ENCODE measurements around the gene OPCML. TPM values are rescaled to one million over a fixed set of nuclear protein-coding genes. Genes with fewer than 3 reads are reported as not detected.

OPCML gene
- polyA plus RNA-seq, 3 donors: not detected

DNA sequence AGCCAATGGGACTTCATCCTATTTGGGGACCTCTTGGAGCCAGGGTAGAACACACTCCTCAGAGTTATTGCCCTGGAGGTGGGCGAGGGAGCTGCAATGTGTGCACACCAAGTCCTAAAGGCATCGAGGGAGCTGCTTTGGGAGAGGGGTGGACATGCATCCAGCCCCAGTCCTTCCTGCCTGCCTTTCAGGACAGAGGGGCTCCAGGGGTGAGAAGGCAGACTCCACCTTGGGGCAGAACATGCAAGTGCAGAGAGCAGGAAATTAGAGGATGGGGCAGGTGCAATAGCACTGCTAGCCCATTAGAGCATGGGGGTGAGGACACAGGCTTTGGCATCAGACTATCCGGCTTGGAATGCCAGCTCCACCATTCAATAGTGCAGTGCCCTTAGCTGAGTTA is 288.5 kb downstream of the OPCML start:
- H3K9ac ChIP-seq (ENCODE audit: insufficient read depth, low read length, poor library complexity, severe bottlenecking): no peak overlapping the region
- no peak overlapping the region for H3K27ac ChIP-seq (ENCODE audit: low read depth in 1 of 2, low read length in 2 of 2)
- TF ChIP-seq, protein P1, sequence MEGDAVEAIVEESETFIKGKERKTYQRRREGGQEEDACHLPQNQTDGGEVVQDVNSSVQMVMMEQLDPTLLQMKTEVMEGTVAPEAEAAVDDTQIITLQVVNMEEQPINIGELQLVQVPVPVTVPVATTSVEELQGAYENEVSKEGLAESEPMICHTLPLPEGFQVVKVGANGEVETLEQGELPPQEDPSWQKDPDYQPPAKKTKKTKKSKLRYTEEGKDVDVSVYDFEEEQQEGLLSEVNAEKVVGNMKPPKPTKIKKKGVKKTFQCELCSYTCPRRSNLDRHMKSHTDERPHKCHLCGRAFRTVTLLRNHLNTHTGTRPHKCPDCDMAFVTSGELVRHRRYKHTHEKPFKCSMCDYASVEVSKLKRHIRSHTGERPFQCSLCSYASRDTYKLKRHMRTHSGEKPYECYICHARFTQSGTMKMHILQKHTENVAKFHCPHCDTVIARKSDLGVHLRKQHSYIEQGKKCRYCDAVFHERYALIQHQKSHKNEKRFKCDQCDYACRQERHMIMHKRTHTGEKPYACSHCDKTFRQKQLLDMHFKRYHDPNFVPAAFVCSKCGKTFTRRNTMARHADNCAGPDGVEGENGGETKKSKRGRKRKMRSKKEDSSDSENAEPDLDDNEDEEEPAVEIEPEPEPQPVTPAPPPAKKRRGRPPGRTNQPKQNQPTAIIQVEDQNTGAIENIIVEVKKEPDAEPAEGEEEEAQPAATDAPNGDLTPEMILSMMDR (IDR thresholded peaks at IDR 0.05): no peak
- H3K4me2 ChIP-seq (replicated peaks; ENCODE audit: extremely low read depth, low read length, poor library complexity, severe bottlenecking): no peak overlapping the region
- no peaks in the 10 kb centered on the region for H3K79me2 ChIP-seq (ENCODE audit: insufficient read depth, low read length)
- peaks cover 0 to 16% (median 4%) of the 10 kb centered on the region in 3 donors for H3K27me3 Mint-ChIP-seq (ENCODE audit: low read depth in 3 of 3)
- H3K4me3 Mint-ChIP-seq: no peak overlapping the region
- H3K27me3 ChIP-seq (ENCODE audit: control insufficient read depth in 2 of 2, insufficient read depth in 2 of 2, low read length in 2 of 2): no peaks in the 10 kb centered on the region
- no peaks in the 10 kb centered on the region for H3K36me3 ChIP-seq (replicated peaks in 1 of 2; ENCODE audit: control insufficient read depth in 1 of 2, insufficient read depth in 2 of 2, low read length in 2 of 2)
- H3K36me3 Mint-ChIP-seq: no peaks in the 10 kb centered on the region
- intact Hi-C loops (cut with micrococcal nuclease): no loop called here
- H2AFZ ChIP-seq (ENCODE audit: insufficient read depth, low read depth, low read length, poor library complexity, severe bottlenecking): no peak overlapping the region
- no peaks in the 10 kb centered on the region for H3K4me1 Mint-ChIP-seq
- no peak for DNase-seq
- H3K4me1 ChIP-seq (ENCODE audit: control insufficient read depth in 1 of 2, insufficient read depth in 2 of 2, low read length in 2 of 2): no peaks in the 10 kb centered on the region
- 85% methylated on average over 2 of the region's 3 CpGs for WGBS (ENCODE audit: insufficient coverage)
- peaks cover 0 to 7% (median 3%) of the 10 kb centered on the region in 7 donors for H3K9me3 Mint-ChIP-seq
- no peaks in the 10 kb centered on the region for H4K20me1 ChIP-seq (ENCODE audit: insufficient read depth, low read length)
- H3K27ac Mint-ChIP-seq: no peak overlapping the region
- no peaks in the 10 kb centered on the region for H3K9me3 ChIP-seq (replicated peaks in 1 of 2; ENCODE audit: control insufficient read depth in 1 of 2, insufficient read depth in 1 of 2, low read length in 2 of 2)
- H3K4me3 ChIP-seq (replicated peaks in 1 of 3; ENCODE audit: low read depth in 2 of 3, low read length in 3 of 3): no peak overlapping the region

DNA sequence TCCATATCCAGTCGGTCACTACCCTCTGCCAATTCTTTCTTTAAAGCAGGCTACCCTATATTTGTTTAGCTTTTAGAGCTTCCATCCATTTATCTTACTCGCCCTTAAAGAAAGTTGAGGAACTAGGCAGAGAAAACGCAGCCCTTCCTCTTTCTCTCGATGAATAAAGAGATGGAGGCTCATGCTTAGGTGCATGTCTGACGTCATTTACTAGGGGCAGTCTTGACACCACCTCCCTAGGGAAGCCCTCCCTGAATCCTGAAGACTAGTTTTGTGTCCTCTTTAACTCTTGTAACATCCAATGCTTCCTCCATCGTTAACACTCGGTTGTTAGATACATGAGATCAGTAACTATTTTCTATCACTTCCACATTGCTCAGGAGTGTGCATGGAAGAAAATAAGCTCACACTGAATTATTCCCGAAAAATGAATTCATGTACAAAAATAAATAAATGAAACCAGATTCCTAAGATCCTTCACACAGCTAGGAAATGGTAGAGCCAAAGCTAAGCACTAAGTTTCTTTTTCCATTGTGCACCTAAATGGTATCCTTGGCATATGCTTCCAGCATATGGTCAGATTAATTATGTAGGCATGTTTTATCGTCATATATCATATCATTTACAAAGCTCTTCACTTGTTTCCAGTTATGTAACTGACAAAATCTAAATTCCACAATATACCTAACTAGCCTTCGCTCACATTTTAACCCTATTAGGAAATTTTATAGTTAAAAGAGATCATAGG is 291.2 kb downstream of the OPCML start:
- Histone ChIP-seq H2AFZ (ENCODE audit: insufficient read depth, low read depth, low read length, poor library complexity, severe bottlenecking) (no peak overlapping the region), H3K79me2 (ENCODE audit: insufficient read depth, low read length) (no peaks in the 10 kb centered on the region), H3K4me1 (ENCODE audit: control insufficient read depth in 1 of 2, insufficient read depth in 2 of 2, low read length in 2 of 2) (no peaks in the 10 kb centered on the region), H3K4me2 (replicated peaks; ENCODE audit: extremely low read depth, low read length, poor library complexity, severe bottlenecking) (no peak overlapping the region), H3K27ac (ENCODE audit: low read depth in 1 of 2, low read length in 2 of 2) (no peak overlapping the region), H4K20me1 (ENCODE audit: insufficient read depth, low read length) (no peaks in the 10 kb centered on the region), H3K27me3 (ENCODE audit: control insufficient read depth in 2 of 2, insufficient read depth in 2 of 2, low read length in 2 of 2) (no peaks in the 10 kb centered on the region), H3K9ac (ENCODE audit: insufficient read depth, low read length, poor library complexity, severe bottlenecking) (no peak overlapping the region), H3K9me3 (replicated peaks in 1 of 2; ENCODE audit: control insufficient read depth in 1 of 2, insufficient read depth in 1 of 2, low read length in 2 of 2) (no peaks in the 10 kb centered on the region), H3K4me3 (replicated peaks in 1 of 3; ENCODE audit: low read depth in 2 of 3, low read length in 3 of 3) (no peak overlapping the region), H3K36me3 (replicated peaks in 1 of 2; ENCODE audit: control insufficient read depth in 1 of 2, insufficient read depth in 2 of 2, low read length in 2 of 2) (no peaks in the 10 kb centered on the region)
- intact Hi-C loops (cut with micrococcal nuclease): no loop called here
- no peak for DNase-seq
- TF ChIP-seq, protein P1 (IDR thresholded peaks at IDR 0.05): no peak
- Mint-ChIP-seq H3K27ac (no peak overlapping the region), H3K27me3 (ENCODE audit: low read depth in 3 of 3) (peaks cover 0 to 10% (median 4%) of the 10 kb centered on the region in 3 donors), H3K36me3 (no peaks in the 10 kb centered on the region), H3K4me1 (peaks cover 4% of the 10 kb centered on the region), H3K4me3 (no peak overlapping the region), H3K9me3 (peaks cover 0 to 7% (median 0%) of the 10 kb centered on the region in 7 donors)
- WGBS (ENCODE audit: insufficient coverage): no CpG with 5 or more reads among the region's 10 CpGs
